Measurements from ENCODE around the gene PSMB3. TPM values are rescaled to one million over a fixed set of nuclear protein-coding genes. Genes with fewer than 3 reads are reported as not detected.
A peak's percentile ranks its signal among the peaks of the same experiment; 100 is the strongest.

The PSMB3 gene
- polyA plus RNA-seq, 1 of the 3 experiments (the other 2 are of a cell fraction): 533 TPM

DNA sequence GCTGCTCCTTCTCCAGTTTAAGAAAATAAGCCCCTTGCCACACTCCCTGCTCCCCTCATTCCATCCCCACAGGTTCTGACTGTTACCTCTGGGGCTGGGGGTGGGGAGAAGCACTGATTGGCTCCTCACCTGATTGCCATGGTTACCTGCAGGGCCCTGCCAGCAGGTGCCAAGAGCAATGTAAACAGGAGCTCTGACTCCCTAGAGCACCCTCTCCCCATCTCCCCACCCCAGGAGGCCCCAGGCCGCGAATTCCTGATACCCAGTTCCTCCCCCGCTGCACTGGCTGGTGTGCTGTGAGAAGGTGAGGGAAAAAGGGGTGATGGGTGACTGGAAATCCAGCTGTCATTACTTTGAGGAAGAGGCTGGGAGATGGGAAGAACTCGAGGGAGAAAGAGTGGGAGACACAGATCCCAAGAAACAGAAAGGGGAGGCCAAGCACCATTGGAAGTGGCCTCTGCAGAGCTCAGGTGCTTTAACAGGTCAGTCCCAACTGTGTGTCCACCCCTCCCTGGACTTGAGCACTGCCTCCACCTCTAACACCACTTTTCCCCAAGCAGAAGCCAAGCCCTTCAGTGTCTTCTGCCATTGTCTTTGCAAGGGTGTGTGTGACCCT, 8.9 kb upstream of the PSMB3 start:
- TF ChIP-seq POLR2AphosphoS5 (IDR thresholded peaks at IDR 0.05; ENCODE audit: low read depth, low read length): no peak
- TF ChIP-seq, protein P1, sequence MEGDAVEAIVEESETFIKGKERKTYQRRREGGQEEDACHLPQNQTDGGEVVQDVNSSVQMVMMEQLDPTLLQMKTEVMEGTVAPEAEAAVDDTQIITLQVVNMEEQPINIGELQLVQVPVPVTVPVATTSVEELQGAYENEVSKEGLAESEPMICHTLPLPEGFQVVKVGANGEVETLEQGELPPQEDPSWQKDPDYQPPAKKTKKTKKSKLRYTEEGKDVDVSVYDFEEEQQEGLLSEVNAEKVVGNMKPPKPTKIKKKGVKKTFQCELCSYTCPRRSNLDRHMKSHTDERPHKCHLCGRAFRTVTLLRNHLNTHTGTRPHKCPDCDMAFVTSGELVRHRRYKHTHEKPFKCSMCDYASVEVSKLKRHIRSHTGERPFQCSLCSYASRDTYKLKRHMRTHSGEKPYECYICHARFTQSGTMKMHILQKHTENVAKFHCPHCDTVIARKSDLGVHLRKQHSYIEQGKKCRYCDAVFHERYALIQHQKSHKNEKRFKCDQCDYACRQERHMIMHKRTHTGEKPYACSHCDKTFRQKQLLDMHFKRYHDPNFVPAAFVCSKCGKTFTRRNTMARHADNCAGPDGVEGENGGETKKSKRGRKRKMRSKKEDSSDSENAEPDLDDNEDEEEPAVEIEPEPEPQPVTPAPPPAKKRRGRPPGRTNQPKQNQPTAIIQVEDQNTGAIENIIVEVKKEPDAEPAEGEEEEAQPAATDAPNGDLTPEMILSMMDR (IDR thresholded peaks at IDR 0.05): no peak
- no peak for TF ChIP-seq ELF1 (IDR thresholded peaks at IDR 0.05)
- TF ChIP-seq CHD2 (IDR thresholded peaks at IDR 0.05; ENCODE audit: low read length, partially characterized antibody): no peak
- TF ChIP-seq, protein P2, sequence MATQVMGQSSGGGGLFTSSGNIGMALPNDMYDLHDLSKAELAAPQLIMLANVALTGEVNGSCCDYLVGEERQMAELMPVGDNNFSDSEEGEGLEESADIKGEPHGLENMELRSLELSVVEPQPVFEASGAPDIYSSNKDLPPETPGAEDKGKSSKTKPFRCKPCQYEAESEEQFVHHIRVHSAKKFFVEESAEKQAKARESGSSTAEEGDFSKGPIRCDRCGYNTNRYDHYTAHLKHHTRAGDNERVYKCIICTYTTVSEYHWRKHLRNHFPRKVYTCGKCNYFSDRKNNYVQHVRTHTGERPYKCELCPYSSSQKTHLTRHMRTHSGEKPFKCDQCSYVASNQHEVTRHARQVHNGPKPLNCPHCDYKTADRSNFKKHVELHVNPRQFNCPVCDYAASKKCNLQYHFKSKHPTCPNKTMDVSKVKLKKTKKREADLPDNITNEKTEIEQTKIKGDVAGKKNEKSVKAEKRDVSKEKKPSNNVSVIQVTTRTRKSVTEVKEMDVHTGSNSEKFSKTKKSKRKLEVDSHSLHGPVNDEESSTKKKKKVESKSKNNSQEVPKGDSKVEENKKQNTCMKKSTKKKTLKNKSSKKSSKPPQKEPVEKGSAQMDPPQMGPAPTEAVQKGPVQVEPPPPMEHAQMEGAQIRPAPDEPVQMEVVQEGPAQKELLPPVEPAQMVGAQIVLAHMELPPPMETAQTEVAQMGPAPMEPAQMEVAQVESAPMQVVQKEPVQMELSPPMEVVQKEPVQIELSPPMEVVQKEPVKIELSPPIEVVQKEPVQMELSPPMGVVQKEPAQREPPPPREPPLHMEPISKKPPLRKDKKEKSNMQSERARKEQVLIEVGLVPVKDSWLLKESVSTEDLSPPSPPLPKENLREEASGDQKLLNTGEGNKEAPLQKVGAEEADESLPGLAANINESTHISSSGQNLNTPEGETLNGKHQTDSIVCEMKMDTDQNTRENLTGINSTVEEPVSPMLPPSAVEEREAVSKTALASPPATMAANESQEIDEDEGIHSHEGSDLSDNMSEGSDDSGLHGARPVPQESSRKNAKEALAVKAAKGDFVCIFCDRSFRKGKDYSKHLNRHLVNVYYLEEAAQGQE (IDR thresholded peaks at IDR 0.05; ENCODE audit: low read depth, low read length): no peak
- TF ChIP-seq, protein P3, sequence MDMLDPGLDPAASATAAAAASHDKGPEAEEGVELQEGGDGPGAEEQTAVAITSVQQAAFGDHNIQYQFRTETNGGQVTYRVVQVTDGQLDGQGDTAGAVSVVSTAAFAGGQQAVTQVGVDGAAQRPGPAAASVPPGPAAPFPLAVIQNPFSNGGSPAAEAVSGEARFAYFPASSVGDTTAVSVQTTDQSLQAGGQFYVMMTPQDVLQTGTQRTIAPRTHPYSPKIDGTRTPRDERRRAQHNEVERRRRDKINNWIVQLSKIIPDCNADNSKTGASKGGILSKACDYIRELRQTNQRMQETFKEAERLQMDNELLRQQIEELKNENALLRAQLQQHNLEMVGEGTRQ (IDR thresholded peaks at IDR 0.05; ENCODE audit: borderline replicate concordance, low read depth, low read length): no peak
- no peak for TF ChIP-seq MXI1 (IDR thresholded peaks at IDR 0.05; ENCODE audit: low read depth, low read length)
- no peak for TF ChIP-seq MEF2A (IDR thresholded peaks at IDR 0.05; ENCODE audit: borderline replicate concordance, low read depth)
- TF ChIP-seq GATA2 (CRISPR knock-in tag; IDR thresholded peaks at IDR 0.05): no peak
- TF ChIP-seq TAF1 (IDR thresholded peaks at IDR 0.05; ENCODE audit: borderline replicate concordance, low read depth, low read length): no peak
- TF ChIP-seq YY1 (IDR thresholded peaks at IDR 0.05; ENCODE audit: low read depth): no peak
- TF ChIP-seq, protein P4, sequence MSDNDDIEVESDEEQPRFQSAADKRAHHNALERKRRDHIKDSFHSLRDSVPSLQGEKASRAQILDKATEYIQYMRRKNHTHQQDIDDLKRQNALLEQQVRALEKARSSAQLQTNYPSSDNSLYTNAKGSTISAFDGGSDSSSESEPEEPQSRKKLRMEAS (IDR thresholded peaks at IDR 0.05; ENCODE audit: low read depth): no peak
- TF ChIP-seq SIN3A (IDR thresholded peaks at IDR 0.05; ENCODE audit: borderline replicate concordance, low read depth, low read length): no peak

More for the DNA sequence above, 8.9 kb upstream of the PSMB3 start:
- ChIA-PET POLR2A (no interaction called here), CTCF (interaction anchor here (1.7 to 7.4 kb wide), 2 partner anchors 10 to 66 kb away, joined by 9 to 88 read pairs; partner anchors contain the start of gene CISD3)
- H3K79me2 ChIP-seq (ENCODE audit: insufficient read depth): peaks cover 92% of the 10 kb centered on the region
- H3K9me3 ChIP-seq: no peaks in the 10 kb centered on the region
- peaks cover 83% of the 10 kb centered on the region for H4K20me1 ChIP-seq (ENCODE audit: insufficient read depth)
- H3K4me3 ChIP-seq (ENCODE audit: low read depth in 2 of 2, low read length in 1 of 2): no peak overlapping the region
- peak overlapping the region; percentile 83 to 95; a peak in 3 of 4 replicates for H3K27ac ChIP-seq (ENCODE audit: low read depth in 2 of 2, low read length in 1 of 2)
- no peak overlapping the region; the same call in 1 of the 2 replicates for H3K4me2 ChIP-seq
- H2AFZ ChIP-seq (ENCODE audit: low read depth): no peak overlapping the region
- H3K9ac ChIP-seq: no peak overlapping the region
- DNase-seq: no peak
- peaks cover 9 to 64% of the 10 kb centered on the region in 2 experiments; a peak in 2 of 4 replicates for H3K4me1 ChIP-seq (ENCODE audit: control insufficient read depth in 1 of 2, insufficient read depth in 2 of 2, low read depth in 1 of 2, low read length in 1 of 2)
- H3K27me3 ChIP-seq (ENCODE audit: insufficient read depth): no peaks in the 10 kb centered on the region
- no peaks in the 10 kb centered on the region for H3K9me2 ChIP-seq
- peaks cover 4 to 14% of the 10 kb centered on the region in 2 experiments for H3K36me3 ChIP-seq (replicated peaks in 1 of 2; ENCODE audit: control insufficient read depth in 1 of 2, insufficient read depth in 2 of 2, low read length in 1 of 2)
- peaks cover 4% of the 10 kb centered on the region for H3F3A ChIP-seq (replicated peaks; ENCODE audit: insufficient read depth)
- WGBS (ENCODE audit: low lambda C conversion rate): 94% methylated on average over 2 of the region's 4 CpGs

Data from SK-N-SH (cell line).